BLaER1 (cell line): ENCODE results near the gene KLK12.

ENCODE experiments used
- H3K27ac ChIP-seq: shearing (Covaris generic); formaldehyde crosslinking; 2 replicates; pipeline ENCODE4 v1.8.1; 2022
- H3K27me3 ChIP-seq: shearing (Covaris generic); formaldehyde crosslinking; 2 replicates; pipeline ENCODE4 v1.8.1; 2022
- H3K36me3 ChIP-seq: shearing (Covaris generic); formaldehyde crosslinking; 2 replicates; pipeline ENCODE4 v1.8.1; 2022
- H3K4me1 ChIP-seq: shearing (Covaris generic); formaldehyde crosslinking; 2 replicates; pipeline ENCODE4 v1.8.1; 2022
- H3K4me2 ChIP-seq: shearing (Covaris generic); formaldehyde crosslinking; 2 replicates; pipeline ENCODE4 v1.8.1; 2022
- H3K4me3 ChIP-seq: shearing (Covaris generic); formaldehyde crosslinking; 2 replicates; pipeline ENCODE4 v1.8.1; 2022
- H3K9ac ChIP-seq: shearing (Covaris generic); formaldehyde crosslinking; 2 replicates; pipeline ENCODE4 v1.8.1; 2022
- H3K9me3 ChIP-seq: shearing (Covaris generic); formaldehyde crosslinking; 2 replicates; pipeline ENCODE4 v1.8.1; 2022
- H4K20me1 ChIP-seq: shearing (Covaris generic); formaldehyde crosslinking; 2 replicates; pipeline ENCODE4 v1.8.1; 2022
- Cebpa-rat ChIP-seq: shearing (Covaris generic); IDR thresholded peaks from 2 replicates; pipeline ENCODE4 v1.8.1; 2022

Gene KLK12, protein sequence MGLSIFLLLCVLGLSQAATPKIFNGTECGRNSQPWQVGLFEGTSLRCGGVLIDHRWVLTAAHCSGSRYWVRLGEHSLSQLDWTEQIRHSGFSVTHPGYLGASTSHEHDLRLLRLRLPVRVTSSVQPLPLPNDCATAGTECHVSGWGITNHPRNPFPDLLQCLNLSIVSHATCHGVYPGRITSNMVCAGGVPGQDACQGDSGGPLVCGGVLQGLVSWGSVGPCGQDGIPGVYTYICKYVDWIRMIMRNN

DNA sequence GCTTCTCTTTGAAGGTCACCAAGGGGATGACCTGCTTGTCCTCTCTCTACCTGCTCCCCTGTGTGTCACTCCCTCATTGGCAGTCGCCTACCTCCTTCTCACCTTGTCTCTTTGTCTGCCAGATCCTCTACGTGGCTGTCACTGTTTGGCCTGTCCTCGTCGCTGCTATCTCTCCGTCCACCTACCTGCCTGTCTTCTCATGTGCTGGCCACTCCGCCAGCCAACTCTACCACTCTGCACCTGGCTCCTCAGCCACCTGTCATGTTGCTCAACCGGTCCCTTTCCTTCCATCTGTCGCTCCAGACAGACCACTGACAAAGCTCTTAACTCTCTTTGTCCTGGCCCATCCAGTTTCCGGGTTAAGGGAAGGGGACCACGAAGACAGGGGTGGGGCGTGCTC, at the start of gene KLK12:
TSS of gene KLK12 (minus strand) at position 299 of the 400 bp plus-strand sequence. CDS start 381 bp downstream, outside the sequence.
- Histone ChIP-seq H3K9me3 (no peaks in the 10 kb centered on the region), H3K27ac (no peak within 1 kb of the TSS), H3K4me1 (no peaks in the 10 kb centered on the region), H3K9ac (no peak within 1 kb of the TSS), H3K36me3 (no peaks in the 10 kb centered on the region), H4K20me1 (no peaks in the 10 kb centered on the region), H3K27me3 (no peaks in the 10 kb centered on the region), H3K4me3 (no peak within 1 kb of the TSS), H3K4me2 (no peak within 1 kb of the TSS)
- no peak for TF ChIP-seq Cebpa-rat

DNA sequence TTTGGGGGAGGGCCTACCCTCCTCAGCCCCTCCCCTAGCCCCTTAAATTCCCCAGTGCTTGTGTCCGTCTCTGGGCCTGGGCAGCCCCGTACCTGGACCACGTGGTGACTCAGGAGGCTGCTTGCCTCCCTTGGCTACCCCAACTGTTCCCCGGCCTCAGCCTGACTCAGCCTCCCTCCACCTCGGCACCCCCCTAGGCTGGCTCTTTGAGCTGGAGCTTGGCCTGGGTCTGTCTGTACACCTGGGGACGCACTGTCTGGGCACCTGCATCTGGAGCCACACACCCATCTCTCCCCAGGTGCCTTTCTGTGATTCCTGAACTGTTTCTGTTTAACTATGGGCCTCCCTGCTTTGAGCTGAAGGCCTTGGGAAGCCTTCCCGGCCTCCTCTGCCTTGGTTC, 49.7 kb upstream of the KLK12 start:
- H3K4me1 ChIP-seq, result peaks cover 11% of the 10 kb centered on the region
- H3K4me2 ChIP-seq, result no peak overlapping the region
- no peak overlapping the region for H3K9ac ChIP-seq
- TF ChIP-seq Cebpa-rat, result no peak
- peaks cover 13% of the 10 kb centered on the region; the same call in 1 of the 2 replicates for H4K20me1 ChIP-seq
- no peaks in the 10 kb centered on the region for H3K9me3 ChIP-seq
- no peaks in the 10 kb centered on the region for H3K27me3 ChIP-seq
- no peak overlapping the region for H3K4me3 ChIP-seq
- peaks cover 21% of the 10 kb centered on the region for H3K36me3 ChIP-seq
- H3K27ac ChIP-seq, result no peak overlapping the region

DNA sequence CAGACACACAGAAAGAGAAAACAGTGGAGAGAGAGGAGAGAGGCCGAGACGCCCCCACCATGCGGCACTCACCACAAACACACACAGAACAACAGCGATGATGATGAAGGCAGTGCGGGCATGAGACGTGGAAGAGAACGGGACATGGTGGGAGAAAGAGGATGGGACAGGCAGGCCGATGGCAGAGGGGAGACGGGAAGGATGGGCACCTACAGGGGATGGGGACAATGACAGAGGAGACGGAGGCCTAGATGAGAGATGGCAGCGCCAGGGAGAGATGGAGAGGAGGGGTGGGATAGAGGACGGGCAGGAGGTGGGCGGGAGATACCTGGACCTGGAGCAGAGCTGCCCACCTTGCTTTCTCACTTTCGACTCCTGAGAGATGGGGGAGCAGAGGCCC, 49.0 kb upstream of the KLK12 start:
- no peaks in the 10 kb centered on the region for H3K9me3 ChIP-seq
- no peak overlapping the region for H3K27ac ChIP-seq
- H3K4me1 ChIP-seq, result peaks cover 11% of the 10 kb centered on the region
- no peaks in the 10 kb centered on the region for H3K27me3 ChIP-seq
- H3K4me3 ChIP-seq, result no peak overlapping the region
- peaks cover 13% of the 10 kb centered on the region; the same call in 1 of the 2 replicates for H4K20me1 ChIP-seq
- H3K9ac ChIP-seq, result no peak overlapping the region
- H3K4me2 ChIP-seq, result no peak overlapping the region
- TF ChIP-seq Cebpa-rat, result no peak
- H3K36me3 ChIP-seq, result peaks cover 22% of the 10 kb centered on the region

DNA sequence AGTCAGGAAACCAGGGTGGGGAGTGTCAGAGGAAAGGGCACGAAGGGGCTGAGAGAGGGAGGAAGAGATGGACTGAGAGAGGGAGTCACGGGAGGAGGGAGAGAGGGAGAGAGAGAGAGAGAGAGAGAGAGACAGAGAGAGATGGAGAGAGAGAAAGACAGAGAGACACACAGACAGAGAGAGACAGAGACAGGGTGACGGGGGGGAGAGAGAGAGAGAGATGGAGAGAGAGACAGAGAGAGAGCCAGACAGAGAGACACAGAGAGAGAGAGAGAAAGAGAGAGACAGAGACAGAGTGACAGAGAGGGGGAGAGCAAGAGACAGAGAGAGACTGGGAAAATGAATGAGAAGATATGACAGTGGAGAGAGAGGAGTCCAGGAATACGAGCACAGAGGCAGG, 48.4 kb upstream of the KLK12 start:
- Histone ChIP-seq H4K20me1 (peaks cover 13% of the 10 kb centered on the region; the same call in 1 of the 2 replicates), H3K27me3 (no peaks in the 10 kb centered on the region), H3K27ac (no peak overlapping the region), H3K4me3 (no peak overlapping the region), H3K9me3 (no peaks in the 10 kb centered on the region), H3K4me1 (peaks cover 11% of the 10 kb centered on the region), H3K4me2 (no peak overlapping the region), H3K9ac (no peak overlapping the region), H3K36me3 (peaks cover 27% of the 10 kb centered on the region)
- TF ChIP-seq Cebpa-rat, result no peak

DNA sequence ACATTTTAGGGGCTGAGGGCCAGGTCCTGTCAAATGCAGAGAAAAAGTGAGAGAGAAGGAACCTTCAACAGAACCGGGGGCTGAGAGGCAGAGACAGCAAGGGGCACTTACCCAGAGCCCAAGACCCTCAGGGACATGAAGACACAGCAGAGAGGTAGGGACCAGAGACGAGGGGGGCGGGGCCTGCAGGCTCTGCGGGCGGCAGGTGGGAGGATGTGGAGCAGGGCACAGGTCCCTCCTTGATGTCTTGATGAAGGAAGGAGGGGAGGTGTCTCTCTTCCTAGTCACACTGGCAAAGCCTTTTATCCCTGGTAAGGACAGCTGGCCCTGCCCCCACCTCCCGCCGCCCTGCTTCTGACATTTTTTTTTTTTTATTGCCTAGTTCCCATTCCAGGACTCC, 47.8 kb upstream of the KLK12 start, which contains the start of gene KLK14:
TSS of gene KLK14 (minus strand) at position 277 of the 400 bp plus-strand sequence. CDS start at position 4, 273 bp downstream.
- Histone ChIP-seq H3K36me3 (peaks cover 32% of the 10 kb centered on the region; the same call in 1 of the 2 replicates), H3K4me3 (no peak within 1 kb of the TSS), H3K27ac (no peak within 1 kb of the TSS), H4K20me1 (peaks cover 13% of the 10 kb centered on the region; the same call in 1 of the 2 replicates), H3K4me1 (peaks cover 11% of the 10 kb centered on the region), H3K9me3 (no peaks in the 10 kb centered on the region), H3K4me2 (no peak within 1 kb of the TSS), H3K9ac (no peak within 1 kb of the TSS), H3K27me3 (no peaks in the 10 kb centered on the region)
- no peak for TF ChIP-seq Cebpa-rat

DNA sequence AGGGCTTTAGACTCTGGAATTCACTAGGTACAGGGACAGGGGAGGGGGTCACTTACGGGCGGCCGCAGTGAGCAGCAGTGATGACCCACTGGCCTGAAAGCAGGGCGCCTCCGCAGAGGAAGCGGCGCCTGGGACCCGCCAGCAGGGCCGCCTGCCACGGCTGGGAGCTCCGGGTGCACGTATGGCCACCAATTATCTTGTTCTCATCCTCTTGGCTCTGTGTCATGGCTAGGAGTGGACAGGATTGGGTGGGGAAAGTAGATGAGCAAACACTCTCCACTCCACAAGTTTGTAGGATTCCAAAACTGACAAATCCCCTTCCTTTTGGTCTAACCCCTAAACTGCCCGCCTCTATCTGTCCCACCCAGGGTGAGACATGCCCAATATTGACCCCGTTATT, 46.7 kb upstream of the KLK12 start:
- TF ChIP-seq Cebpa-rat, result no peak
- H3K36me3 ChIP-seq, result peaks cover 37% of the 10 kb centered on the region; the same call in 1 of the 2 replicates

DNA sequence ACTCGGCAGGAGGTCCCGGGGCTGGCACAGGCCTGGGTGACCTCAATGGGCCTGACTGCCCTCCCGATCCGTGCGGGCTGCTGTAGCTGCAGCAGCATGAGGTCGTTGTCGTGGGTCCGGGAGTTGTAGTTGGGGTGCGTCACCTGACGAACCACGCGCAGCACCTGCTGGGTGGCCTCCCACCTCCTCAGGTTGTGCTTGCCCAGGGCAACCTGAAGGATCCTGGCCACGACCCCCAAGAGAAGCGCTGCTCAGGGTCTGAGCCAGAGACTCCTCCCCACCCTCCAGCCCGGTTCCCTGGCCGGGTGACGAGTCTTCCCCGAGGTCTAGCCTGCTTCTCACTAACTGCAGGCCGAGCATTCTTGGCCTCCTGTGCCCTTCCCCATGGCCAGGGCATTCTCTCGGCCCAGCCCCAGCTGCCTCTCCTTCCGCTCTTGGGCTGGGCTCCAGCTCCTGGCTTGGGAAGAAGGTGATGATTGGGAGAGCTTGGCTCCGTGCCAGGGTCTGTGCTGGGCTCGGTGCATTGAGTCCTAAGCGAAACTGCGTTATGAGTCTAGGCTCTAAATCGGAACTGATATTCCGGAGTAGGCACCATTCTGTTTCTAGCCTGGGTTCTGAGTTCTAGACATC, 44.8 kb upstream of the KLK12 start:
- Histone ChIP-seq H3K27me3 (no peaks in the 10 kb centered on the region), H3K9ac (no peak overlapping the region), H3K27ac (no peak overlapping the region), H3K4me2 (no peak overlapping the region), H4K20me1 (no peaks in the 10 kb centered on the region), H3K4me1 (no peaks in the 10 kb centered on the region), H3K9me3 (peaks cover under 1% of the 10 kb centered on the region; the same call in 1 of the 2 replicates), H3K36me3 (peaks cover 42% of the 10 kb centered on the region; the same call in 1 of the 2 replicates), H3K4me3 (no peak overlapping the region)
- no peak for TF ChIP-seq Cebpa-rat

More for the DNA sequence above, 46.7 kb upstream of the KLK12 start:
- H3K4me1 ChIP-seq, result peaks cover 5% of the 10 kb centered on the region
- no peaks in the 10 kb centered on the region for H3K27me3 ChIP-seq
- no peaks in the 10 kb centered on the region for H3K9me3 ChIP-seq
- H3K9ac ChIP-seq, result no peak overlapping the region
- H3K27ac ChIP-seq, result no peak overlapping the region
- H3K4me3 ChIP-seq, result no peak overlapping the region
- peaks cover 5% of the 10 kb centered on the region; the same call in 1 of the 2 replicates for H4K20me1 ChIP-seq
- no peak overlapping the region for H3K4me2 ChIP-seq

DNA sequence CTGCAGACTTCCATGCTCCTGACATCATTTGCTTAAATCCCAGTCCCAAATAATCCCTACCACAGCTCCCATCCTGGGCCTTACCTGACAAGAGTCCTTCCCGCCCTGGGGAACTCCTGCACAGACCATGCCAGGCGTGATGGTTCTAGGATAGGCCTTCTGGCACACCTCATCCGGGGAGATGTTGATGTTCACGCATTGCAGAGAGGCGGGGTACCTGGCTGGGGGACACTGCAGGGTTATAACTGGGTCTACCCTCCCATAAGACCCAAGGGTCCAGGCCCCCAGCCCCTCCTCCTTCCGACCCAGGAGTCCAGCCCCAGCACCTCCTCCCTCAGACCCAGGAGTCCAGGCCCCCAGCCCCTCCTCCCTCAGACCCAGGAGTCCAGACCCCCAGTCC, 43.9 kb upstream of the KLK12 start:
- Histone ChIP-seq H3K4me1 (no peaks in the 10 kb centered on the region), H3K4me2 (no peak overlapping the region), H3K9ac (no peak overlapping the region), H3K4me3 (no peak overlapping the region), H3K9me3 (peaks cover 9% of the 10 kb centered on the region), H3K36me3 (peaks cover 42% of the 10 kb centered on the region; the same call in 1 of the 2 replicates), H3K27ac (no peak overlapping the region), H4K20me1 (no peaks in the 10 kb centered on the region), H3K27me3 (no peaks in the 10 kb centered on the region)
- TF ChIP-seq Cebpa-rat, result no peak

DNA sequence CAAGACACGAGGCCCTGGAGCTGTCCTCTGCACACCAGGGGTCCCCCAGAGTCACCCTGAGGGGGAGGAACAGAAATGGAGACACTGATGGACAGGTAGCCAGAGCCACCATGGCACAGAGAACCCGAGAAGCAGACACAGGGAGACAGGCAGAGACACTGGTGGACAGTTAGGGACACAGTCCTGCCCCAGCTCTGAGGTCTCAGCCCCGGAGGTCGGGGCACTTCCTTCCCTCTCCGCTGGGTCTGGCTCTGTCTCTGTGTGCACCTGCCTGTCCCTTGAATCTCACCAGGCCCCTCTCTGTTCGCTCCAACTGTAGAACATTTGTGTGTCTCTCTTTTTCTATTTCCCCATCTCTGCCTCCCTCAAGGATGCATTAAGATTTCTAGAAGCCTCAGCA, 43.3 kb upstream of the KLK12 start:
- Histone ChIP-seq H3K27ac (no peak overlapping the region), H3K36me3 (peaks cover 42% of the 10 kb centered on the region; the same call in 1 of the 2 replicates), H3K4me1 (no peaks in the 10 kb centered on the region), H3K4me2 (no peak overlapping the region), H4K20me1 (no peaks in the 10 kb centered on the region), H3K4me3 (no peak overlapping the region), H3K9ac (no peak overlapping the region), H3K9me3 (peaks cover 15% of the 10 kb centered on the region), H3K27me3 (no peaks in the 10 kb centered on the region)
- no peak for TF ChIP-seq Cebpa-rat

DNA sequence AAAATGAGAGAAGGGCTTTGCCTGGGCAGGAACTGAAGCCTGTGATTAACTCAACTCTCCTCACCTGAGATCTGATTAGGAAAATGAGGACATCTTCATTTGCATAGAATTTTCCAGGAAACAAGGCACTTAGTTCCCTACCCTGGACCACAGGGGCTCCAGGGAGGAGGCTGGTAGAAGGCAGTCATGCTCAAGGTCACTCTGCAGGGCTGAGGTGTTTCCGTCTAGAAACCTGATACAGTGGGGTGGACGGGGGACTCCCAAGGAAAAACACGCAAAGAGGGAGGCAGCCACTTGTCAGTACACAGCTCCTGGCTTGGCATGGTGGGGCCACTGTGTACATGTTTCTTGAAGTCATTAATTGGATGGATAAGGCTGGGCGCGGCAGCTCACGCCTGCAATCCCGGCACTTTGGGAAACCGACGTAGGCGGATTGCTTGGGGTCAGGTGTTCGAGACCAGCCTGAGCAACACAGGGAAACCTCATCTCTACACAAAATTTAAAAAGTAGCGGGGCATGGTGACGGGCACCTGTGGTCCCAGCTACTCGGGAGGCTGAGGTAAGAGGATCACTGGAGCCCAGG, 41.9 kb upstream of the KLK12 start:
- Histone ChIP-seq H3K27ac (no peak overlapping the region), H3K9me3 (peaks cover 18% of the 10 kb centered on the region), H3K4me1 (no peaks in the 10 kb centered on the region), H3K4me3 (no peak overlapping the region), H3K4me2 (no peak overlapping the region), H3K9ac (no peak overlapping the region), H4K20me1 (no peaks in the 10 kb centered on the region), H3K36me3 (peaks cover 38% of the 10 kb centered on the region; the same call in 1 of the 2 replicates), H3K27me3 (no peaks in the 10 kb centered on the region)
- TF ChIP-seq Cebpa-rat, result no peak
